Caco-2 (cell line): ENCODE data around the gene INPP4B. TPM values are rescaled to one million over a fixed set of nuclear protein-coding genes. Genes with fewer than 3 reads are reported as not detected.

Source experiments
- BruUV-seq: library from RNA; stranded (reverse); fragments of 400-500 nt; replicated peaks from 2 replicates; lab custom pipeline; 2021; lab: Mats Ljungman, UMichigan
- CTCF ChIA-PET: fragments of 300-600 bp; sonication (Branson Sonifier 250); formaldehyde crosslinking; loops from one replicate; lab custom pipeline; 2022; ENCODE audit warnings: antibody characterized with exemption; lab: Charles Lee
- POLR2A ChIA-PET: fragments of 300-600 bp; sonication (Branson Sonifier 250); formaldehyde crosslinking; loops from one replicate; lab custom pipeline; 2022; ENCODE audit warnings: antibody characterized with exemption; lab: Charles Lee
- DNase-seq, 2 experiments: peaks; one replicate each; pipeline versions ENCODE4 v3.0.0 to v3.0.0-alpha.2; 2020 to 2022
- H3K27me3 ChIP-seq: replicated peaks from 2 replicates; pipeline ENCODE4 v1.6.0; 2011; ENCODE audit warnings: low read length; ENCODE audit not compliant: control insufficient read depth, insufficient read depth
- H3K36me3 ChIP-seq: 2 replicates; pipeline ENCODE4 v1.5.1; 2011; ENCODE audit warnings: low read length; ENCODE audit not compliant: control insufficient read depth, insufficient read depth
- H3K4me1 ChIP-seq: fragments of 250-450 bp; sonication (Bioruptor Pico); 2 replicates; pipeline ENCODE4 v1.5.1; 2020; ENCODE audit warnings: mild to moderate bottlenecking
- H3K4me3 ChIP-seq: 2 replicates; pipeline ENCODE4 v1.5.1; 2011; ENCODE audit warnings: low read depth, mild to moderate bottlenecking, control low read depth, low read length
- H3K9me3 ChIP-seq: fragments of 250-450 bp; sonication (Bioruptor Pico); 2 replicates; pipeline ENCODE4 v1.5.1; 2020; ENCODE audit warnings: mild to moderate bottlenecking, moderate library complexity
- H3K27ac Mint-ChIP-seq: one replicate; pipeline ENCODE4 v1.8.0; 2022; ENCODE audit warnings: mixed read lengths; ENCODE audit not compliant: unreplicated experiment
- H3K27me3 Mint-ChIP-seq: one replicate; pipeline ENCODE4 v1.8.0; 2022; ENCODE audit warnings: mixed read lengths; ENCODE audit not compliant: insufficient read depth, unreplicated experiment
- H3K36me3 Mint-ChIP-seq: one replicate; pipeline ENCODE4 v1.8.0; 2022; ENCODE audit warnings: mild to moderate bottlenecking, mixed read lengths; ENCODE audit not compliant: insufficient read depth, unreplicated experiment
- H3K4me1 Mint-ChIP-seq: one replicate; pipeline ENCODE4 v1.8.0; 2022; ENCODE audit warnings: low read depth, mixed read lengths; ENCODE audit not compliant: unreplicated experiment
- H3K4me3 Mint-ChIP-seq: one replicate; pipeline ENCODE4 v1.8.0; 2022; ENCODE audit warnings: mild to moderate bottlenecking, moderate library complexity, mixed read lengths; ENCODE audit not compliant: unreplicated experiment
- H3K9me3 Mint-ChIP-seq: one replicate; pipeline ENCODE4 v1.8.0; 2022; ENCODE audit warnings: mixed read lengths; ENCODE audit not compliant: unreplicated experiment
- intact Hi-C: fragments of 100-400 bp; cut with micrococcal nuclease; formaldehyde crosslinking; loops from one replicate; pipeline ENCODE4 v1.10.0; 2022; ENCODE audit not compliant: unreplicated experiment
- total RNA-seq: library from RNA; stranded (reverse); gene quantifications from 2 replicates; pipeline ENCODE4 v1.2.3, GENCODE V29; 2022
- TF ChIP-seq, protein P1 (sequence below), 2 experiments: fragments of 200-600 bp in 1 of 2; IDR thresholded peaks; 1 replicate in 1 of 2; 2 replicates in 1 of 2; pipeline versions ENCODE4 v1.5.1 to v1.8.0; 2011 to 2022; ENCODE audit warnings: antibody characterized with exemption in 1 of 2, control low read depth in 1 of 2, inconsistent platforms in 1 of 2, low read depth in 1 of 2, low read length in 1 of 2, mild to moderate bottlenecking in 1 of 2, moderate library complexity in 1 of 2; ENCODE audit not compliant: insufficient read depth in 1 of 2, severe bottlenecking in 1 of 2, unreplicated experiment in 1 of 2

The INPP4B gene
- total RNA-seq, 1 experiment from 2014 or later = 10.3 TPM

DNA sequence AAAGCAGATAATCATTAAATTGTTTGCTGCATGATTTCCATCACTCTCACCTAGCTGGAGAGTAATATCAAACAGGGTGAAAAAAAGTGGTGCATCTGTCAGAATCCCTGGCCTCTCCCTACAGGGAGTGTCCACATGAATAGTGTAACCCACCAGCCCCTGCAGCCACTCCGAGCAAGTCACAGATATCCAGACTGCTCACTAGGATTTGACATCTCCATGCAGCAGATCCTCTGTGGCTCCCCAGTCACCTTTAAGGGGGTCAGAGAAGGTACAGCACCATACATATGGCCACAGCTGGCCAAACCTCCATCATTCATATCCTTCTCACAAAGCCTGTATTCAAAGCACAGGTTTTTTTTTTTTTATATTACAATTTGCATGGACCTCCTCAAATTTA is 536.3 kb downstream of the INPP4B start:
- Histone ChIP-seq H3K4me1 (0 out of 2 replicates have a peak, but pooled peaks cover under 1% of the 10 kb centered on the region), H3K27me3 (no peaks in the 10 kb centered on the region), H3K9me3 (no peaks in the 10 kb centered on the region), H3K36me3 (no peaks in the 10 kb centered on the region), H3K4me3 (no peak overlapping the region)
- Mint-ChIP-seq H3K4me3 (no peak overlapping the region), H3K27me3 (no peaks in the 10 kb centered on the region), H3K4me1 (no peaks in the 10 kb centered on the region), H3K9me3 (no peaks in the 10 kb centered on the region), H3K36me3 (peaks cover 7% of the 10 kb centered on the region), H3K27ac (no peak overlapping the region)
- DNase-seq = no peak
- intact Hi-C loops = no loop called here
- BruUV-seq = no TSS peak
- POLR2A ChIA-PET = no interaction called here
- CTCF ChIA-PET = no interaction called here
- TF ChIP-seq, protein P1, sequence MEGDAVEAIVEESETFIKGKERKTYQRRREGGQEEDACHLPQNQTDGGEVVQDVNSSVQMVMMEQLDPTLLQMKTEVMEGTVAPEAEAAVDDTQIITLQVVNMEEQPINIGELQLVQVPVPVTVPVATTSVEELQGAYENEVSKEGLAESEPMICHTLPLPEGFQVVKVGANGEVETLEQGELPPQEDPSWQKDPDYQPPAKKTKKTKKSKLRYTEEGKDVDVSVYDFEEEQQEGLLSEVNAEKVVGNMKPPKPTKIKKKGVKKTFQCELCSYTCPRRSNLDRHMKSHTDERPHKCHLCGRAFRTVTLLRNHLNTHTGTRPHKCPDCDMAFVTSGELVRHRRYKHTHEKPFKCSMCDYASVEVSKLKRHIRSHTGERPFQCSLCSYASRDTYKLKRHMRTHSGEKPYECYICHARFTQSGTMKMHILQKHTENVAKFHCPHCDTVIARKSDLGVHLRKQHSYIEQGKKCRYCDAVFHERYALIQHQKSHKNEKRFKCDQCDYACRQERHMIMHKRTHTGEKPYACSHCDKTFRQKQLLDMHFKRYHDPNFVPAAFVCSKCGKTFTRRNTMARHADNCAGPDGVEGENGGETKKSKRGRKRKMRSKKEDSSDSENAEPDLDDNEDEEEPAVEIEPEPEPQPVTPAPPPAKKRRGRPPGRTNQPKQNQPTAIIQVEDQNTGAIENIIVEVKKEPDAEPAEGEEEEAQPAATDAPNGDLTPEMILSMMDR (IDR thresholded peaks at IDR 0.05; ENCODE audit: insufficient read depth in 1 of 2, low read depth in 1 of 2, low read length in 1 of 2, severe bottlenecking in 1 of 2, unreplicated experiment in 1 of 2) = no peak

DNA sequence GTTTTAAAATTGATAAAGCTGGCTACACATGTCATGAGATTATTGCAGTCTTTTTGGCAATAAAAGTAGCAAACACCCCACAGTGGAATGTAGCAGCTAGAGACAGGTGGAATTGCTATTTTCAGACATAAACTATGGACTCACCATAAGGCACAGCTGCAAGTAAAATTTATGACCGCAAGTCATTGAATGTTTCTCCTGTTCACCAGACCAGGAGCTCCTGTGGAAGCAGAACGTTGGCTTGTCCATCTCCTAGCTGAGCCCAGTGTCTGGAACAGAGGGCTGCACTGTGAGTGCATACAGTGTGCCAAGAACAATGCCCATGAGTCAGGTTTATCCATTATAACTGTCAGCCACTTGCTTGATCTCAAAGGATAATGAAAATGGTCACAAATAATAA is 538.2 kb downstream of the INPP4B start:
- no peaks in the 10 kb centered on the region for H3K4me1 Mint-ChIP-seq
- CTCF ChIA-PET = no interaction called here
- TF ChIP-seq, protein P1 (IDR thresholded peaks at IDR 0.05; ENCODE audit: insufficient read depth in 1 of 2, low read depth in 1 of 2, low read length in 1 of 2, severe bottlenecking in 1 of 2, unreplicated experiment in 1 of 2) = no peak

GRCh38 chr4:142297313-142297712 is 548.8 kb downstream of the INPP4B start:
- H3K27me3 Mint-ChIP-seq = no peaks in the 10 kb centered on the region
- H3K36me3 ChIP-seq = no peaks in the 10 kb centered on the region
- H3K36me3 Mint-ChIP-seq = no peaks in the 10 kb centered on the region
- H3K4me3 ChIP-seq = no peak overlapping the region
- no peaks in the 10 kb centered on the region for H3K4me1 ChIP-seq
- no peak overlapping the region for H3K4me3 Mint-ChIP-seq
- intact Hi-C loops = no loop called here
- H3K27ac Mint-ChIP-seq = no peak overlapping the region
- no peaks in the 10 kb centered on the region for H3K27me3 ChIP-seq
- POLR2A ChIA-PET = no interaction called here
- H3K9me3 Mint-ChIP-seq = no peaks in the 10 kb centered on the region
- CTCF ChIA-PET = no interaction called here
- no peaks in the 10 kb centered on the region for H3K9me3 ChIP-seq
- DNase-seq = no peak
- BruUV-seq = no TSS peak
- no peaks in the 10 kb centered on the region for H3K4me1 Mint-ChIP-seq
- TF ChIP-seq, protein P1 (IDR thresholded peaks at IDR 0.05; ENCODE audit: insufficient read depth in 1 of 2, low read depth in 1 of 2, low read length in 1 of 2, severe bottlenecking in 1 of 2, unreplicated experiment in 1 of 2) = no peak

More for the DNA sequence above, 538.2 kb downstream of the INPP4B start:
- H3K4me1 ChIP-seq = no peaks in the 10 kb centered on the region
- Mint-ChIP-seq H3K4me3 (no peak overlapping the region), H3K36me3 (peaks cover 3% of the 10 kb centered on the region), H3K27me3 (no peaks in the 10 kb centered on the region), H3K27ac (no peak overlapping the region), H3K9me3 (no peaks in the 10 kb centered on the region)
- no peak overlapping the region for H3K4me3 ChIP-seq
- DNase-seq = no peak
- no TSS peak for BruUV-seq
- no peaks in the 10 kb centered on the region for H3K27me3 ChIP-seq
- POLR2A ChIA-PET = no interaction called here
- no peaks in the 10 kb centered on the region for H3K9me3 ChIP-seq
- intact Hi-C loops = no loop called here
- no peaks in the 10 kb centered on the region for H3K36me3 ChIP-seq
